T-cell (primary cell): ENCODE results near the gene PDZRN4. TPM values are rescaled to one million over a fixed set of nuclear protein-coding genes. Genes with fewer than 3 reads are reported as not detected.
"Not testable (repeated sequence)": the region's sequence is repeated elsewhere in the genome, so short reads cannot be mapped to it uniquely, and the experiment has no call there.

ENCODE experiments used
- ATAC-seq, 4 experiments: fragments of 200-7000 bp in 3 of 4; fragments of 150-1000 bp in 1 of 4; cut with Tn5 transposase; replicated peaks in 1 of 4; 1 replicate in 3 of 4; 2 replicates in 1 of 4; pipeline ENCODE4 v1.10.0; 2021; ENCODE audit warnings: moderate library complexity in 3 of 4, mild to moderate bottlenecking in 2 of 4, moderate number of reproducible peaks in 1 of 4
- CTCF ChIA-PET, 2 donors: fragments of 300-600 bp; sonication (Branson Sonifier 250); formaldehyde crosslinking; loops; one replicate each; lab custom pipeline; 2022; ENCODE audit warnings: antibody characterized with exemption in 2 of 2; lab: Charles Lee
- POLR2A ChIA-PET, 2 donors: fragments of 300-600 bp; sonication (Branson Sonifier 250); formaldehyde crosslinking; loops; one replicate each; lab custom pipeline; 2022; ENCODE audit warnings: antibody characterized with exemption in 2 of 2; lab: Charles Lee
- DNase-seq, 35 experiments: peaks; one replicate each; pipeline versions ENCODE4 v3.0.0 to v3.0.0-alpha.2; 2013 to 2023
- H3K27ac ChIP-seq: one replicate; pipeline ENCODE4 v1.5.1; 2013; ENCODE audit warnings: low read length
- H3K27me3 ChIP-seq, 2 experiments: replicated peaks in 1 of 2; 1 replicate in 1 of 2; 2 replicates in 1 of 2; pipeline versions ENCODE4 v1.6.1 to v1.7.0; 2013; ENCODE audit warnings: low read length in 1 of 2, mixed read lengths in 1 of 2; ENCODE audit not compliant: control insufficient read depth in 2 of 2, insufficient read depth in 2 of 2; ENCODE audit errors: extremely low read depth in 1 of 2
- H3K36me3 ChIP-seq, 2 donors: 1 replicate in 1 of 2; 2 replicates in 1 of 2; pipeline versions ENCODE4 v1.6.1 to v1.7.0; 2013; ENCODE audit warnings: low read length in 1 of 2; ENCODE audit not compliant: control insufficient read depth in 2 of 2, insufficient read depth in 1 of 2; ENCODE audit errors: extremely low read depth in 1 of 2
- H3K4me1 ChIP-seq, 2 experiments: 1 replicate in 1 of 2; 2 replicates in 1 of 2; pipeline versions ENCODE4 v1.6.1 to v1.7.0; 2013; ENCODE audit warnings: low read length in 2 of 2, mixed read lengths in 1 of 2; ENCODE audit not compliant: insufficient read depth in 2 of 2, control insufficient read depth in 1 of 2; ENCODE audit errors: extremely low read depth in 1 of 2
- H3K4me3 ChIP-seq, 2 donors: 1 replicate in 1 of 2; 2 replicates in 1 of 2; pipeline versions ENCODE4 v1.5.1 to v1.7.0; 2013; ENCODE audit warnings: mild to moderate bottlenecking in 2 of 2, low read length in 1 of 2, moderate library complexity in 1 of 2; ENCODE audit not compliant: control insufficient read depth in 1 of 2; ENCODE audit errors: extremely low read depth in 1 of 2
- H3K9me3 ChIP-seq: 2 replicates; pipeline ENCODE4 v1.7.0; 2013
- H3K27ac Mint-ChIP-seq, 2 donors: one replicate each; pipeline ENCODE4 v1.8.0; 2020 to 2021; ENCODE audit warnings: mild to moderate bottlenecking in 2 of 2, mixed read lengths in 2 of 2
- H3K27me3 Mint-ChIP-seq, 2 donors: one replicate each; pipeline ENCODE4 v1.8.0; 2021 to 2022; ENCODE audit warnings: mixed read lengths in 2 of 2
- H3K36me3 Mint-ChIP-seq: one replicate; pipeline ENCODE4 v1.8.0; 2021; ENCODE audit warnings: mixed read lengths
- H3K4me1 Mint-ChIP-seq, 3 donors: one replicate each; pipeline ENCODE4 v1.8.0; 2020 to 2022; ENCODE audit warnings: mixed read lengths in 3 of 3, mild to moderate bottlenecking in 1 of 3
- H3K4me3 Mint-ChIP-seq, 3 donors: one replicate each; pipeline ENCODE4 v1.8.0; 2020 to 2022; ENCODE audit warnings: mild to moderate bottlenecking in 3 of 3, mixed read lengths in 3 of 3, moderate library complexity in 3 of 3
- H3K9me3 Mint-ChIP-seq, 3 donors: one replicate each; pipeline ENCODE4 v1.8.0; 2020 to 2022; ENCODE audit warnings: mixed read lengths in 3 of 3
- WGBS: methylation state at CpG from one replicate; pipeline ENCODE4 v1.1.5; 2013; ENCODE audit warnings: missing lambda C conversion rate; ENCODE audit not compliant: insufficient coverage; 5-methylcytosine and 5-hydroxymethylcytosine counted together
- total RNA-seq, 35 experiments: library from RNA in 6 of 35; stranded (reverse) in 6 of 35; fragments of 120-200 nt in 1 of 35; gene quantifications; one replicate each; pipeline versions ENCODE4 v1.2.1 to v1.2.4 and lab custom pipeline; 2013 to 2026

The PDZRN4 gene
- total RNA-seq, 5 donors from 2014 or later (not counting 1 experiment from before 2014, with no cell fraction given), result not detected

- H3K27me3 Mint-ChIP-seq, result peaks cover 2 to 10% of the 10 kb centered on the region in 2 donors
- Histone ChIP-seq H3K4me3 (no peak overlapping the region), H3K9me3 (no peaks in the 10 kb centered on the region), H3K4me1 (no peaks in the 10 kb centered on the region), H3K27me3 (no peaks in the 10 kb centered on the region), H3K36me3 (no peaks in the 10 kb centered on the region), H3K27ac (no peak overlapping the region)
- ATAC-seq (no peak), DNase-seq (no peak)
- ChIA-PET CTCF (no interaction called here), POLR2A (no interaction called here)
- no CpG with 5 or more reads among the region's 1 CpG for WGBS
- H3K9me3 Mint-ChIP-seq, result no peaks in the 10 kb centered on the region
- no peak overlapping the region for H3K4me3 Mint-ChIP-seq
- H3K27ac Mint-ChIP-seq, result no peak overlapping the region
- no peaks in the 10 kb centered on the region for H3K4me1 Mint-ChIP-seq
- no peaks in the 10 kb centered on the region for H3K36me3 Mint-ChIP-seq
These were observed 349.4 kb downstream of the PDZRN4 start for GRCh38 chr12:41537522-41537921.

GRCh38 chr12:41545761-41546160 is 357.6 kb downstream of the PDZRN4 start:
- H3K4me3 Mint-ChIP-seq, result no peak overlapping the region
- H3K9me3 Mint-ChIP-seq, result no peaks in the 10 kb centered on the region
- Histone ChIP-seq H3K9me3 (no peaks in the 10 kb centered on the region), H3K27ac (no peak overlapping the region), H3K27me3 (no peaks in the 10 kb centered on the region), H3K4me1 (no peaks in the 10 kb centered on the region), H3K36me3 (no peaks in the 10 kb centered on the region), H3K4me3 (no peak overlapping the region)
- no peak overlapping the region for H3K27ac Mint-ChIP-seq
- ATAC-seq (no peak), DNase-seq (no peak)
- CTCF ChIA-PET, result no interaction called here
- no peaks in the 10 kb centered on the region for H3K36me3 Mint-ChIP-seq
- POLR2A ChIA-PET, result no interaction called here
- H3K4me1 Mint-ChIP-seq, result no peaks in the 10 kb centered on the region
- H3K27me3 Mint-ChIP-seq, result peaks cover 3 to 8% of the 10 kb centered on the region in 2 donors
- 90% methylated on average over 5 of the region's 6 CpGs for WGBS

- H3K4me3 Mint-ChIP-seq, ATAC-seq, H3K4me1 ChIP-seq, H3K27me3 ChIP-seq, H3K27me3 Mint-ChIP-seq, H3K4me3 ChIP-seq, H3K27ac ChIP-seq, H3K4me1 Mint-ChIP-seq, H3K27ac Mint-ChIP-seq, CTCF ChIA-PET, H3K9me3 ChIP-seq, POLR2A ChIA-PET, H3K36me3 ChIP-seq, DNase-seq, H3K36me3 Mint-ChIP-seq, H3K9me3 Mint-ChIP-seq: not testable (repeated sequence)
- WGBS, result no CpG with 5 or more reads among the region's 1 CpG
These were observed 359.0 kb downstream of the PDZRN4 start for GRCh38 chr12:41547071-41547470.

- CTCF ChIA-PET, result no interaction called here
- DNase-seq, result no peak
These were observed 360.8 kb downstream of the PDZRN4 start for GRCh38 chr12:41548926-41549325.

GRCh38 chr12:41552588-41552987 is 364.5 kb downstream of the PDZRN4 start:
- peaks cover 3 to 10% of the 10 kb centered on the region in 2 donors for H3K27me3 Mint-ChIP-seq

More at GRCh38 chr12:41548926-41549325, 360.8 kb downstream of the PDZRN4 start:
- Histone ChIP-seq H3K4me1 (no peaks in the 10 kb centered on the region), H3K27me3 (no peaks in the 10 kb centered on the region), H3K4me3 (no peak overlapping the region), H3K9me3 (no peaks in the 10 kb centered on the region), H3K36me3 (no peaks in the 10 kb centered on the region), H3K27ac (no peak overlapping the region)
- H3K4me1 Mint-ChIP-seq, result no peaks in the 10 kb centered on the region
- no peak for ATAC-seq
- POLR2A ChIA-PET, result no interaction called here
- no peaks in the 10 kb centered on the region for H3K36me3 Mint-ChIP-seq
- 95% methylated on average over 4 of the region's 4 CpGs for WGBS
- no peak overlapping the region for H3K27ac Mint-ChIP-seq
- H3K27me3 Mint-ChIP-seq, result peaks cover 3 to 11% of the 10 kb centered on the region in 2 donors
- H3K4me3 Mint-ChIP-seq, result no peak overlapping the region
- H3K9me3 Mint-ChIP-seq, result no peaks in the 10 kb centered on the region

GRCh38 chr12:41556176-41556575 is 368.1 kb downstream of the PDZRN4 start:
- no peaks in the 10 kb centered on the region for H3K27me3 ChIP-seq
- H3K36me3 Mint-ChIP-seq, result no peaks in the 10 kb centered on the region
- CTCF ChIA-PET, result no interaction called here

More at GRCh38 chr12:41552588-41552987, 364.5 kb downstream of the PDZRN4 start:
- ATAC-seq (no peak), DNase-seq (no peak)
- no peaks in the 10 kb centered on the region for H3K36me3 Mint-ChIP-seq
- no peak overlapping the region for H3K4me3 ChIP-seq
- H3K9me3 ChIP-seq, result no peaks in the 10 kb centered on the region
- no peaks in the 10 kb centered on the region for H3K4me1 ChIP-seq
- no peak overlapping the region for H3K27ac Mint-ChIP-seq
- CTCF ChIA-PET, result no interaction called here
- H3K36me3 ChIP-seq, result no peaks in the 10 kb centered on the region
- WGBS, result 85% methylated on average over 5 of the region's 9 CpGs
- H3K4me3 Mint-ChIP-seq, result no peak overlapping the region
- POLR2A ChIA-PET, result no interaction called here
- no peak overlapping the region for H3K27ac ChIP-seq
- H3K4me1 Mint-ChIP-seq, result no peaks in the 10 kb centered on the region
- H3K27me3 ChIP-seq, result no peaks in the 10 kb centered on the region
- no peaks in the 10 kb centered on the region for H3K9me3 Mint-ChIP-seq

GRCh38 chr12:41557344-41557743 is 369.2 kb downstream of the PDZRN4 start:
- Histone ChIP-seq H3K9me3 (no peaks in the 10 kb centered on the region), H3K27me3 (no peaks in the 10 kb centered on the region), H3K36me3 (no peaks in the 10 kb centered on the region), H3K4me3 (no peak overlapping the region), H3K27ac (no peak overlapping the region), H3K4me1 (no peaks in the 10 kb centered on the region)
- POLR2A ChIA-PET, result no interaction called here
- Mint-ChIP-seq H3K27ac (no peak overlapping the region), H3K27me3 (peaks cover 2 to 5% of the 10 kb centered on the region in 2 donors), H3K4me3 (no peak overlapping the region), H3K36me3 (no peaks in the 10 kb centered on the region), H3K4me1 (no peaks in the 10 kb centered on the region), H3K9me3 (peaks cover 0 to 5% (median 0%) of the 10 kb centered on the region in 3 donors)
- no peak for DNase-seq
- 47% methylated on average over 2 of the region's 4 CpGs for WGBS
- ATAC-seq, result no peak
- CTCF ChIA-PET, result no interaction called here

More at GRCh38 chr12:41556176-41556575, 368.1 kb downstream of the PDZRN4 start:
- Histone ChIP-seq H3K36me3 (no peaks in the 10 kb centered on the region), H3K9me3 (no peaks in the 10 kb centered on the region), H3K27ac (no peak overlapping the region), H3K4me3 (no peak overlapping the region), H3K4me1 (no peaks in the 10 kb centered on the region)
- DNase-seq, result no peak
- no peaks in the 10 kb centered on the region for H3K4me1 Mint-ChIP-seq
- H3K27me3 Mint-ChIP-seq, result peaks cover 2 to 5% of the 10 kb centered on the region in 2 donors
- POLR2A ChIA-PET, result no interaction called here
- H3K27ac Mint-ChIP-seq, result no peak overlapping the region
- no peak for ATAC-seq
- WGBS, result 33% methylated on average over 1 of the region's 3 CpGs
- no peak overlapping the region for H3K4me3 Mint-ChIP-seq
- peaks cover 0 to 5% (median 0%) of the 10 kb centered on the region in 3 donors for H3K9me3 Mint-ChIP-seq
